HL-60 (cell line): ENCODE data around the gene TP53AIP1.

Source experiments
- GABPA ChIP-seq: IDR thresholded peaks from 2 replicates; pipeline ENCODE4 v1.6.1; 2012; ENCODE audit warnings: low read depth
- POLR2AphosphoS5 ChIP-seq: IDR thresholded peaks from 2 replicates; pipeline ENCODE4 v1.6.1; 2012; ENCODE audit warnings: low read depth
- TF ChIP-seq, protein P1 (sequence below): IDR thresholded peaks from one replicate; pipeline ENCODE4 v1.5.1; 2011; ENCODE audit warnings: low read length, control low read depth, inconsistent platforms; ENCODE audit not compliant: insufficient read depth
- TF ChIP-seq, protein P2 (sequence below): IDR thresholded peaks from 2 replicates; pipeline ENCODE4 v1.6.1; 2012; ENCODE audit warnings: low read depth; ENCODE audit not compliant: insufficient replicate concordance

DNA sequence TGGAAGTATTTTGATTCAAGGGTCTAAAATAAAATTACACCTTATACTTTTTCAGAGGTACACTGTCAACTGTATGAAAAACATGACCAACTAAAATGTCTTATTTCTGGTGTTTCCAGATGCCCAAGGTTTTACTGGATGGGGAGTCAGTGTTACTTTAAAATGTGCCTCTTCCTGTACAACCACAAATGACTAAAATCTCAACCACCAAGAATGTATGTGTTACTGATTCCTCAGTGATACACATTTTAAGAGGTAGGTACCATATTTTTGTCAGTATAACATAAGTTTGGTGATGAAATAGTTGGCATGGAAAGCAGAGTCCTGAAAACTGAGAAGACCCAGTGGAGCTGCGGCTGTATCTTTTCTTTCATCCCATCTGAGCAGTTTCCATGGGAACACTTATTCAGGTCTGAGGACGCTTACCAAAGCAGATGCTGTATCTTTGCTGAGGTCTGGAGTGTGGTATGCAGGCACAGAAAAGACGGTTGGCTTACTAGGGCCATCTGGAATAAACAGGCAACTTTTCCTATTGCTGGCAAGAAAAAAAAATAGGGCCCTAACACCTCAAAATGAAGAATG, 21.2 kb upstream of the TP53AIP1 start:
- TF ChIP-seq, protein P1, sequence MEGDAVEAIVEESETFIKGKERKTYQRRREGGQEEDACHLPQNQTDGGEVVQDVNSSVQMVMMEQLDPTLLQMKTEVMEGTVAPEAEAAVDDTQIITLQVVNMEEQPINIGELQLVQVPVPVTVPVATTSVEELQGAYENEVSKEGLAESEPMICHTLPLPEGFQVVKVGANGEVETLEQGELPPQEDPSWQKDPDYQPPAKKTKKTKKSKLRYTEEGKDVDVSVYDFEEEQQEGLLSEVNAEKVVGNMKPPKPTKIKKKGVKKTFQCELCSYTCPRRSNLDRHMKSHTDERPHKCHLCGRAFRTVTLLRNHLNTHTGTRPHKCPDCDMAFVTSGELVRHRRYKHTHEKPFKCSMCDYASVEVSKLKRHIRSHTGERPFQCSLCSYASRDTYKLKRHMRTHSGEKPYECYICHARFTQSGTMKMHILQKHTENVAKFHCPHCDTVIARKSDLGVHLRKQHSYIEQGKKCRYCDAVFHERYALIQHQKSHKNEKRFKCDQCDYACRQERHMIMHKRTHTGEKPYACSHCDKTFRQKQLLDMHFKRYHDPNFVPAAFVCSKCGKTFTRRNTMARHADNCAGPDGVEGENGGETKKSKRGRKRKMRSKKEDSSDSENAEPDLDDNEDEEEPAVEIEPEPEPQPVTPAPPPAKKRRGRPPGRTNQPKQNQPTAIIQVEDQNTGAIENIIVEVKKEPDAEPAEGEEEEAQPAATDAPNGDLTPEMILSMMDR, result no peak
- TF ChIP-seq, protein P2, sequence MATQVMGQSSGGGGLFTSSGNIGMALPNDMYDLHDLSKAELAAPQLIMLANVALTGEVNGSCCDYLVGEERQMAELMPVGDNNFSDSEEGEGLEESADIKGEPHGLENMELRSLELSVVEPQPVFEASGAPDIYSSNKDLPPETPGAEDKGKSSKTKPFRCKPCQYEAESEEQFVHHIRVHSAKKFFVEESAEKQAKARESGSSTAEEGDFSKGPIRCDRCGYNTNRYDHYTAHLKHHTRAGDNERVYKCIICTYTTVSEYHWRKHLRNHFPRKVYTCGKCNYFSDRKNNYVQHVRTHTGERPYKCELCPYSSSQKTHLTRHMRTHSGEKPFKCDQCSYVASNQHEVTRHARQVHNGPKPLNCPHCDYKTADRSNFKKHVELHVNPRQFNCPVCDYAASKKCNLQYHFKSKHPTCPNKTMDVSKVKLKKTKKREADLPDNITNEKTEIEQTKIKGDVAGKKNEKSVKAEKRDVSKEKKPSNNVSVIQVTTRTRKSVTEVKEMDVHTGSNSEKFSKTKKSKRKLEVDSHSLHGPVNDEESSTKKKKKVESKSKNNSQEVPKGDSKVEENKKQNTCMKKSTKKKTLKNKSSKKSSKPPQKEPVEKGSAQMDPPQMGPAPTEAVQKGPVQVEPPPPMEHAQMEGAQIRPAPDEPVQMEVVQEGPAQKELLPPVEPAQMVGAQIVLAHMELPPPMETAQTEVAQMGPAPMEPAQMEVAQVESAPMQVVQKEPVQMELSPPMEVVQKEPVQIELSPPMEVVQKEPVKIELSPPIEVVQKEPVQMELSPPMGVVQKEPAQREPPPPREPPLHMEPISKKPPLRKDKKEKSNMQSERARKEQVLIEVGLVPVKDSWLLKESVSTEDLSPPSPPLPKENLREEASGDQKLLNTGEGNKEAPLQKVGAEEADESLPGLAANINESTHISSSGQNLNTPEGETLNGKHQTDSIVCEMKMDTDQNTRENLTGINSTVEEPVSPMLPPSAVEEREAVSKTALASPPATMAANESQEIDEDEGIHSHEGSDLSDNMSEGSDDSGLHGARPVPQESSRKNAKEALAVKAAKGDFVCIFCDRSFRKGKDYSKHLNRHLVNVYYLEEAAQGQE, result no peak
- TF ChIP-seq POLR2AphosphoS5 (no peak), GABPA (no peak)
